GM18519 (cell line): Measurements from ENCODE around the gene CCDC117.
"Not testable (repeated sequence)": the region's sequence is repeated elsewhere in the genome, so short reads cannot be mapped to it uniquely, and the experiment has no call there.

ENCODE experiments used
- ATAC-seq: cut with Tn5 transposase; IDR thresholded peaks from one replicate; pipeline ENCODE4 v1.9.1; 2021; ENCODE audit warnings: mild to moderate bottlenecking, moderate library complexity; ENCODE audit not compliant: unreplicated experiment, low FRiP score

CCDC117 gene

GRCh38 chr22:28772633-28773460 lies at the start of gene CCDC117:
CCDC117 (plus strand) TSS chr22:28772695; CDS start chr22:28772850, 155 bp downstream.
- peak; percentile 66 for ATAC-seq

GRCh38 chr22:28728002-28728401 lies 44.5 kb upstream of the CCDC117 start:
- no peak for ATAC-seq

GRCh38 chr22:28728621-28729313 lies 43.7 kb upstream of the CCDC117 start:
- no peak for ATAC-seq

- no peak for ATAC-seq
Observed at GRCh38 chr22:28730179-28730578, 42.3 kb upstream of the CCDC117 start.

- no peak for ATAC-seq
Observed at GRCh38 chr22:28734393-28734792, 38.1 kb upstream of the CCDC117 start.

- ATAC-seq: no peak
Observed at GRCh38 chr22:28736301-28737155, 36.0 kb upstream of the CCDC117 start.

GRCh38 chr22:28737701-28738100 lies 34.8 kb upstream of the CCDC117 start:
- no peak for ATAC-seq

- ATAC-seq: not testable (repeated sequence)
Observed at GRCh38 chr22:28738876-28739275, 33.6 kb upstream of the CCDC117 start.

GRCh38 chr22:28741200-28741784 lies 31.2 kb upstream of the CCDC117 start:
- no peak for ATAC-seq

- peak; percentile 81 for ATAC-seq
Observed at GRCh38 chr22:28741785-28742561, 30.5 kb upstream of the CCDC117 start, which contains the start of the genes CHEK2 and HSCB. CHEK2 (minus strand) TSS chr22:28741820; CDS start chr22:28734721, 7,099 bp downstream. HSCB (plus strand) TSS chr22:28742039; CDS start chr22:28742096, 57 bp downstream.

- no peak for ATAC-seq
Observed at GRCh38 chr22:28742562-28742962, 29.9 kb upstream of the CCDC117 start.

GRCh38 chr22:28743852-28744251 lies 28.6 kb upstream of the CCDC117 start:
- ATAC-seq: no peak

- no peak for ATAC-seq
Observed at GRCh38 chr22:28750471-28750881, 22.0 kb upstream of the CCDC117 start.

- ATAC-seq: not testable (repeated sequence)
Observed at GRCh38 chr22:28754512-28754911, 18.0 kb upstream of the CCDC117 start.

GRCh38 chr22:28759861-28760560 lies 12.5 kb upstream of the CCDC117 start:
- ATAC-seq: no peak

GRCh38 chr22:28761449-28761755 lies 11.1 kb upstream of the CCDC117 start:
- ATAC-seq: no peak

GRCh38 chr22:28762000-28762399 lies 10.5 kb upstream of the CCDC117 start:
- not testable (repeated sequence) for ATAC-seq

GRCh38 chr22:28766628-28767027 lies 5.9 kb upstream of the CCDC117 start:
- no peak for ATAC-seq
